ENCODE results near the gene FREY1. TPM values are rescaled to one million over a fixed set of nuclear protein-coding genes. Genes with fewer than 3 reads are reported as not detected.
"Not testable (repeated sequence)": the region's sequence is repeated elsewhere in the genome, so short reads cannot be mapped to it uniquely, and the experiment has no call there.

Gene FREY1
- total RNA-seq, 4 donors from 2014 or later, result not detected

DNA sequence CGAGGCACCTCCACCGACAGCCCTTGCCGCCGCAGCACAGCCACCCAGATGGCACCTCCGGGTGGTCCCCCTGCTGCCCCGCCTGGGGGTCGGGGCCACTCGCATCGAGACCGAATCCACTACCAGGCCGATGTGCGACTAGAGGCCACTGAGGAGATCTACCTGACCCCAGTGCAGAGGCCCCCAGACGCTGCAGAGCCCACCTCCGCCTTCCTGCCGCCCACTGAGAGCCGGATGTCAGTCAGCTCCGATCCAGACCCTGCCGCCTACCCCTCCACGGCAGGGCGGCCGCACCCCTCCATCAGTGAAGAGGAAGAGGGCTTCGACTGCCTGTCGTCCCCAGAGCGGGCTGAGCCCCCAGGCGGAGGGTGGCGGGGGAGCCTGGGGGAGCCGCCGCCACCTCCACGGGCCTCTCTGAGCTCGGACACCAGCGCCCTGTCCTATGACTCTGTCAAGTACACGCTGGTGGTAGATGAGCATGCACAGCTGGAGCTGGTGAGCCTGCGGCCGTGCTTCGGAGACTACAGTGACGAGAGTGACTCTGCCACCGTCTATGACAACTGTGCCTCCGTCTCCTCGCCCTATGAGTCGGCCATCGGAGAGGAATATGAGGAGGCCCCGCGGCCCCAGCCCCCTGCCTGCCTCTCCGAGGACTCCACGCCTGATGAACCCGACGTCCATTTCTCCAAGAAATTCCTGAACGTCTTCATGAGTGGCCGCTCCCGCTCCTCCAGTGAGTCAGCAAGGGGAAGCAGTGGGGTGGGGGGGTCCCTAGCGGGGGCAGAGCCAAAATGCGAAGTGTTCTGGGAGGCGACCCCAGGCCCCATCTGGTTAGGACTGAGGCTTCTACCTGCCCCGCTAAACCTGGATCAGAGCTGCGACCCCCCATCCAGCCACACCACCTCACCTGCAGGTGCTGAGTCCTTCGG, 4.4 kb downstream of the FREY1 start:
- no peaks in the 10 kb centered on the region for H3K9me3 ChIP-seq
- no peak for ATAC-seq
- H3K27ac ChIP-seq, result no peak overlapping the region
- no peaks in the 10 kb centered on the region for H3K36me3 ChIP-seq
- TF ChIP-seq POLR2A (IDR thresholded peaks at IDR 0.05) (no peak), CTCF (IDR thresholded peaks at IDR 0.05 in 4 of 5, conservative IDR thresholded peaks at IDR 0.05 in 1 of 5) (no peak)
- intact Hi-C loops (cut with DNase I; ENCODE audit: low total_unique reads), result no loop called here
- H3K27me3 ChIP-seq, result peaks cover 0 to 15% (median 8%) of the 10 kb centered on the region in 3 donors
- in situ Hi-C loops (cut with MboI; ENCODE audit: low sequenced_read_pairs in 4 of 4), result no loop called here
- no peak for DNase-seq
- H3K4me3 ChIP-seq, result no peak overlapping the region
- H3K4me1 ChIP-seq, result peaks cover 0 to 16% of the 10 kb centered on the region in 2 donors

GRCh38 chr11:45901626-45902025, 5.4 kb downstream of the FREY1 start:
- no peaks in the 10 kb centered on the region for H3K9me3 ChIP-seq
- no peak overlapping the region for H3K4me3 ChIP-seq
- in situ Hi-C loops (cut with MboI; ENCODE audit: low sequenced_read_pairs in 4 of 4) (no loop called here), intact Hi-C loops (cut with DNase I; ENCODE audit: low total_unique reads) (no loop called here)
- H3K27me3 ChIP-seq, result peaks cover 0 to 15% (median 8%) of the 10 kb centered on the region in 3 donors
- DNase-seq (no peak), ATAC-seq (no peak)
- no peak overlapping the region for H3K27ac ChIP-seq
- H3K36me3 ChIP-seq, result no peaks in the 10 kb centered on the region
- peaks cover 0 to 16% of the 10 kb centered on the region in 2 donors for H3K4me1 ChIP-seq
- TF ChIP-seq CTCF (IDR thresholded peaks at IDR 0.05 in 4 of 5, conservative IDR thresholded peaks at IDR 0.05 in 1 of 5) (no peak), POLR2A (IDR thresholded peaks at IDR 0.05) (no peak)

GRCh38 chr11:45900916-45901617, 6.0 kb downstream of the FREY1 start:
- Histone ChIP-seq H3K36me3 (no peaks in the 10 kb centered on the region), H3K4me1 (peaks cover 0 to 16% of the 10 kb centered on the region in 2 donors), H3K9me3 (no peaks in the 10 kb centered on the region), H3K4me3 (peak overlapping the region in 2 of 4 donors; percentile 56 to 62), H3K27me3 (peaks cover 0 to 15% (median 8%) of the 10 kb centered on the region in 3 donors), H3K27ac (no peak overlapping the region)
- intact Hi-C loops (cut with DNase I; ENCODE audit: low total_unique reads) (no loop called here), in situ Hi-C loops (cut with MboI; ENCODE audit: low sequenced_read_pairs in 4 of 4) (no loop called here)
- DNase-seq, result no peak
- no peak for ATAC-seq
- TF ChIP-seq CTCF (IDR thresholded peaks at IDR 0.05 in 4 of 5, conservative IDR thresholded peaks at IDR 0.05 in 1 of 5) (no peak), POLR2A (IDR thresholded peaks at IDR 0.05) (no peak)

DNA sequence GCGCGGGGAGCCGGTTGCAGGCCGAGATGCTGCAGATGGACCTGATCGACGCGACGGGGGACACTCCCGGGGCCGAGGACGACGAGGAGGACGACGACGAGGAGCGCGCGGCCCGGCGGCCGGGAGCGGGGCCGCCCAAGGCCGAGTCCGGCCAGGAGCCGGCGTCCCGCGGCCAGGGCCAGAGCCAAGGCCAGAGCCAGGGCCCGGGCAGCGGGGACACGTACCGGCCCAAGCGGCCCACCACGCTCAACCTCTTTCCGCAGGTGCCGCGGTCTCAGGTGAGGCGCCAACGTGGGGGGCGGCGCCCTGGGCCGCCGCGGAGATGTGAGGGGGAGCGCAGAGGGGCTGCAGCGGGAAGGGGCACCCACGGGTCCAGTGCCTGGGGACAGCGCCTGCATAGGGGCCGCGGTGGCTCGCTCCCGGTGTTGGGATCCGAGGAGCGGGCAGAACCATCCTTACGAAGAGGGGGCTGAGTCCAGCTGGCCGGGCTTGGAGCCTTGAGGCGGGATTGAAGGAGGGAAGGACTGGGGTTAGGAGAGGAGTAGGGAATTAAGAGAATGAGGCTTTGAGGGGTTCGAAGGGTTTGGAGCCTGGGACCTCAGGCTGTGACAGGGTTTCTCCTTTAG, 6.8 kb downstream of the FREY1 start:
- intact Hi-C loops (cut with DNase I; ENCODE audit: low total_unique reads); H3K36me3 ChIP-seq; DNase-seq; H3K9me3 ChIP-seq; H3K27ac ChIP-seq; in situ Hi-C loops (cut with MboI; ENCODE audit: low sequenced_read_pairs in 4 of 4): not testable (repeated sequence)
- peak overlapping the region; percentile 46 to 76 (median 59) for H3K4me3 ChIP-seq
- peaks cover 0 to 15% (median 8%) of the 10 kb centered on the region in 3 donors for H3K27me3 ChIP-seq
- ATAC-seq, result peak; percentile 19 to 39
- peaks cover 0 to 16% of the 10 kb centered on the region in 2 donors for H3K4me1 ChIP-seq
